Testis (tissue), 3 donors: ENCODE data around the gene PDGFD. TPM values are rescaled to one million over a fixed set of nuclear protein-coding genes. Genes with fewer than 3 reads are reported as not detected.

Source experiments
- DNase-seq: peaks from one replicate; pipeline ENCODE4 v3.0.0-alpha.2; 2019
- H3K27ac ChIP-seq, 2 donors: fragments of 200-600 bp; sonication (generic); one replicate each; pipeline ENCODE4 v1.5.1; 2019
- H3K27me3 ChIP-seq: fragments of 200-600 bp; sonication (generic); one replicate; pipeline ENCODE4 v1.5.1; 2019
- H3K36me3 ChIP-seq: fragments of 200-600 bp; sonication (generic); one replicate; pipeline ENCODE4 v1.5.1; 2017; ENCODE audit warnings: low read depth; ENCODE audit errors: missing control alignments
- H3K4me1 ChIP-seq: fragments of 200-600 bp; sonication (generic); one replicate; pipeline ENCODE4 v1.5.1; 2019
- H3K4me3 ChIP-seq, 2 donors: fragments of 200-600 bp; sonication (generic); one replicate each; pipeline ENCODE4 v1.5.1; 2017 to 2019
- H3K9me3 ChIP-seq: fragments of 200-600 bp; sonication (generic); one replicate; pipeline ENCODE4 v1.5.1; 2017
- POLR2A ChIP-seq: fragments of 450-650 bp; IDR thresholded peaks from one replicate; pipeline ENCODE4 v1.6.1; 2017; ENCODE audit warnings: antibody characterized with exemption, mild to moderate bottlenecking, moderate library complexity
- WGBS, 2 donors: methylation state at CpG; one replicate each; pipeline ENCODE4 v1.1.5; 2018; 5-methylcytosine and 5-hydroxymethylcytosine counted together
- intact Hi-C: fragments of 100-400 bp; cut with DNase I; formaldehyde crosslinking; loops from one replicate; pipeline ENCODE4 v1.15.1; 2023; ENCODE audit warnings: low total_unique reads
- polyA plus RNA-seq: library from polyadenylated mRNA; stranded (reverse); fragments of 350-450 nt; fragmentation: Illumina TruSeq; extraction: RNeasy Lipid Tissue Mini Kit (QIAGEN cat#74804); gene quantifications from one replicate; pipeline ENCODE4 v1.2.3, GENCODE V29; 2014; ENCODE audit warnings: low read depth, low replicate concordance; ENCODE audit not compliant: insufficient read depth
- total RNA-seq, 2 donors: library from RNA; depleted of rRNA; stranded (reverse); fragments of >200 nt; gene quantifications; one replicate each; pipeline ENCODE4 v1.2.3, GENCODE V29; 2016
- TF ChIP-seq, protein P1 (sequence below), 3 experiments: fragments of 450-650 bp in 2 of 3; fragments of 200-600 bp in 1 of 3; sonication (generic) in 1 of 3; IDR thresholded peaks; one replicate each; pipeline ENCODE4 v1.5.1; 2016 to 2019; ENCODE audit warnings: antibody characterized with exemption in 3 of 3, mild to moderate bottlenecking in 2 of 3, moderate library complexity in 1 of 3

The PDGFD gene
- total and polyA plus RNA-seq, 3 donors from 2014 or later, result 6.0 to 8.1 (median 8.0) TPM

DNA sequence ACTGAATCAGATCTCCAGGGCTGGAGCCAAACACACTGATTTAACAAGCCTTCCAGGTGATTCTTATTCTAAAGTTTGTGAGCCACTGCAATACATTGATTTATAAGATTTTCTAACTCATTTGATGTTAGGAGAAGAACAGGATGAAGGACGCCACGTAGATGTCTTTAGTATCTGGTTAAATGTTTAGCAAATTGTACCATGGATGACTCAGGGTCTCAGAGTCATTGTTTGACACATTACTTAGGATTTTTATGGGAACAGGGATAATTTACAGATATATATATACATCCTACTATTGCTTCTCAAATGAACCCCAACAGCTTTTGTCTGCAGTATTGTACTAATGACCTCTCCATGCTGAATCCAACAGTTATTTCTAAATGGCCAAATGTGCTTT, 270.6 kb downstream of the PDGFD start:
- TF ChIP-seq POLR2A, result no peak
- TF ChIP-seq, protein P1, sequence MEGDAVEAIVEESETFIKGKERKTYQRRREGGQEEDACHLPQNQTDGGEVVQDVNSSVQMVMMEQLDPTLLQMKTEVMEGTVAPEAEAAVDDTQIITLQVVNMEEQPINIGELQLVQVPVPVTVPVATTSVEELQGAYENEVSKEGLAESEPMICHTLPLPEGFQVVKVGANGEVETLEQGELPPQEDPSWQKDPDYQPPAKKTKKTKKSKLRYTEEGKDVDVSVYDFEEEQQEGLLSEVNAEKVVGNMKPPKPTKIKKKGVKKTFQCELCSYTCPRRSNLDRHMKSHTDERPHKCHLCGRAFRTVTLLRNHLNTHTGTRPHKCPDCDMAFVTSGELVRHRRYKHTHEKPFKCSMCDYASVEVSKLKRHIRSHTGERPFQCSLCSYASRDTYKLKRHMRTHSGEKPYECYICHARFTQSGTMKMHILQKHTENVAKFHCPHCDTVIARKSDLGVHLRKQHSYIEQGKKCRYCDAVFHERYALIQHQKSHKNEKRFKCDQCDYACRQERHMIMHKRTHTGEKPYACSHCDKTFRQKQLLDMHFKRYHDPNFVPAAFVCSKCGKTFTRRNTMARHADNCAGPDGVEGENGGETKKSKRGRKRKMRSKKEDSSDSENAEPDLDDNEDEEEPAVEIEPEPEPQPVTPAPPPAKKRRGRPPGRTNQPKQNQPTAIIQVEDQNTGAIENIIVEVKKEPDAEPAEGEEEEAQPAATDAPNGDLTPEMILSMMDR (IDR thresholded peaks at IDR 0.05), result no peak
- Histone ChIP-seq H3K4me3 (no peak overlapping the region), H3K4me1 (no peaks in the 10 kb centered on the region), H3K27me3 (no peaks in the 10 kb centered on the region), H3K9me3 (no peaks in the 10 kb centered on the region), H3K27ac (no peak overlapping the region), H3K36me3 (no peaks in the 10 kb centered on the region)
- intact Hi-C loops, result no loop called here
- DNase-seq, result no peak
- 90 to 93% methylated on average over 2 of the region's 2 CpGs for WGBS, 2 donors

DNA sequence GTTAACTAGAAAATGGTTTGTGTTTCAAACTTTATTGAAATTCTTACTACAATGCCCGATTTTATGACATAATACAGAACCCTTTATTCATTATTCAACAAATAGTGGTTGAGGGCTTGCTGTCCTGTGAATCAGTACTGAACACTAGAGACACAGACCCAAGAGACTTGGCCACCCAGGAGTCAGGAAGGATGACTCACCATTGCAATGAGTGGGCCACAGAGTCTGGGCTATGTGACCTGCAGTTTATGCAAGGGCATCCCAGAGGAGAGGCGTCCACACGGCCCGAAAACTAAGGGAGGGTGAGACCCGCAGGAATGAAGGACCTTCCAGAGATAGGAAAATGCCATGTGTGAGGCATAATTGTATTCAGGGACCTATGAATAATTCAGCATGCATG, 271.3 kb downstream of the PDGFD start:
- intact Hi-C loops, result no loop called here
- no peak for DNase-seq
- Histone ChIP-seq H3K4me3 (no peak overlapping the region), H3K9me3 (no peaks in the 10 kb centered on the region), H3K4me1 (no peaks in the 10 kb centered on the region), H3K36me3 (no peaks in the 10 kb centered on the region), H3K27me3 (no peaks in the 10 kb centered on the region), H3K27ac (no peak overlapping the region)
- 72 to 77% methylated on average over 5 of the region's 5 CpGs for WGBS, 2 donors
- TF ChIP-seq, protein P1 (IDR thresholded peaks at IDR 0.05), result no peak
- TF ChIP-seq POLR2A, result no peak

DNA sequence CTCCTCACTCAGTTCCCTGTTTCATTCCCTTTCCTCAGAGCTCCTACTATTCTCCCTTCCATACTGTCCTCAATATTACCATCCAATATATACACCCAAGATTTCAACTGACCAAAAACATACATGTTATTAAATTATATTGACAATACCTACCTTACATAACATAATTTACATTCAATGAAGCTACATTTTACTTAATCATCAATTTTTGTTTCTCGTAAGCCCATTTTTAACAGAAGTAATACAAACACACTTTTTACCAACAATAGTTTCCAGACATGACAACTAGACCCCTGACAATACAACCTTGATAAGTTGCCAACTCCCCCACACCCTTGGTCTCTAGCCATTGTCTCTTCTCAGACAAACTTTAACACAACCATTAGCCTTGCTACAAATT, 273.3 kb downstream of the PDGFD start:
- no peak overlapping the region for H3K27ac ChIP-seq
- no peaks in the 10 kb centered on the region for H3K4me1 ChIP-seq
- TF ChIP-seq POLR2A, result no peak
- TF ChIP-seq, protein P1 (IDR thresholded peaks at IDR 0.05), result no peak
- no peaks in the 10 kb centered on the region for H3K27me3 ChIP-seq
- intact Hi-C loops, result no loop called here
- H3K9me3 ChIP-seq, result no peaks in the 10 kb centered on the region
- WGBS, 2 donors, result 96 to 97% methylated on average over 1 of the region's 1 CpG
- H3K36me3 ChIP-seq, result no peaks in the 10 kb centered on the region
- no peak overlapping the region for H3K4me3 ChIP-seq
- DNase-seq, result no peak

DNA sequence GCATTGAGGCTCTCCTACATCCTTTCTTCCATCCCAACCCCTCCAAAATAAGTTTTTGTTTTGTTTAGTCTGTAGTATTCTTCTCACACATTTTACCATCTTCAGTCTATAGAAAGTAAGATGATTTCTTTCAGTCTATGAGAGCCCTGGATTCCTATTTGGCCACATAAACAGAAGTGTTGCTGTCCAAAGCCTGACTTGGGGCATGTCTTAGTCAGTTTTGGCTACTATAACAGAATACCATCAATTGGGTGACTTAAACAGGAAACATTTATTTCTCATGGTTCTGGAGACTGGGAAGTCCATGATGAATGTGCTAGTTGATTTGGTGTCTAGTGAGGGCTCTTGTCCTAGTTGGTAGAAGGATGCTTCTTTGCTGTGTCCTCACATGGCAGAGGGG, 274.3 kb downstream of the PDGFD start:
- Histone ChIP-seq H3K27me3 (no peaks in the 10 kb centered on the region), H3K36me3 (no peaks in the 10 kb centered on the region), H3K27ac (no peak overlapping the region), H3K4me3 (no peak overlapping the region), H3K4me1 (no peaks in the 10 kb centered on the region), H3K9me3 (no peaks in the 10 kb centered on the region)
- intact Hi-C loops, result no loop called here
- no peak for DNase-seq
- TF ChIP-seq, protein P1 (IDR thresholded peaks at IDR 0.05), result no peak
- TF ChIP-seq POLR2A, result no peak

DNA sequence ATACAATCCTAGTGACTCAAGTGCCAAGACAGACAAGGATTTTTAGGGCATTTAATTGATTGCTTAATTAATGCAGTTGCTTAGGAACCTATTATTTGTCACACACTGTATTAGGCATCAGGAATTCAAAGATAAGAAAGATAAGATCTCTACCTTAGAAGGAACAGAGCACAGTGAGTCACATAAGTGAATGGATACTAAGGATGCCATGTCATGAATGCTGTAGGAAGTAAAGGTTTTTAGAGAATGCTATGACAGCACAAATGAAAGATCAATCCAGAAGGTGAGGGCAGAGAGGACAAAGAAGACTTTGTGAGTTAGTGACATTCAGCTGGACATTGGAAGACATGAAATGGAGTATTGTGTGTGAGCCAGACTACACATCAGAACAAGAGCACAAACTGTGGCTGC, 275.4 kb downstream of the PDGFD start:
- H3K4me1 ChIP-seq, result no peaks in the 10 kb centered on the region
- TF ChIP-seq, protein P1 (IDR thresholded peaks at IDR 0.05), result no peak
- TF ChIP-seq POLR2A, result no peak
- H3K36me3 ChIP-seq, result no peaks in the 10 kb centered on the region
- no peaks in the 10 kb centered on the region for H3K9me3 ChIP-seq
- no peaks in the 10 kb centered on the region for H3K27me3 ChIP-seq
- H3K4me3 ChIP-seq, result no peak overlapping the region
- H3K27ac ChIP-seq, result no peak overlapping the region
- no peak for DNase-seq
- intact Hi-C loops, result no loop called here
